ENCODE data around the gene HOXC10.

GRCh38 chr12:54030442-54030801, 45.5 kb downstream of the HOXC10 start:
- TF ChIP-seq CTCF (IDR thresholded peaks at IDR 0.05) (no peak), POLR2A (IDR thresholded peaks at IDR 0.05) (no peak)

Measured in adrenal gland (tissue), 5 donors.